Liver (tissue), 9 donors: ENCODE measurements around the gene LDB2. TPM values are rescaled to one million over a fixed set of nuclear protein-coding genes. Genes with fewer than 3 reads are reported as not detected.
"Not testable (repeated sequence)": the region's sequence is repeated elsewhere in the genome, so short reads cannot be mapped to it uniquely, and the experiment has no call there.

Source experiments
- DNase-seq: peaks from one replicate; pipeline ENCODE4 v3.0.0-alpha.2; 2017; ENCODE audit warnings: low spot score
- H3K27ac ChIP-seq, 2 donors: one replicate each; pipeline ENCODE4 v1.7.0; 2013; ENCODE audit warnings: inconsistent platforms in 2 of 2, low read length in 2 of 2, control low read depth in 1 of 2, low read depth in 1 of 2, mild to moderate bottlenecking in 1 of 2
- H3K27me3 ChIP-seq, 4 donors: one replicate each; pipeline versions ENCODE4 v1.6.1 to v1.7.0; 2013; ENCODE audit warnings: low read length in 3 of 4, inconsistent platforms in 1 of 4, mild to moderate bottlenecking in 1 of 4, moderate library complexity in 1 of 4; ENCODE audit not compliant: control insufficient read depth in 4 of 4, insufficient read depth in 4 of 4
- H3K36me3 ChIP-seq, 4 donors: one replicate each; pipeline versions ENCODE4 v1.6.1 to v1.7.0; 2013; ENCODE audit warnings: low read length in 3 of 4, mild to moderate bottlenecking in 3 of 4, low read depth in 1 of 4, moderate library complexity in 1 of 4; ENCODE audit not compliant: control insufficient read depth in 4 of 4, insufficient read depth in 3 of 4
- H3K4me1 ChIP-seq, 4 donors: one replicate each; pipeline versions ENCODE4 v1.6.1 to v1.7.0; 2013; ENCODE audit warnings: low read length in 3 of 4, mild to moderate bottlenecking in 3 of 4, moderate library complexity in 1 of 4; ENCODE audit not compliant: control insufficient read depth in 4 of 4, insufficient read depth in 4 of 4
- H3K4me3 ChIP-seq, 3 donors: one replicate each; pipeline versions ENCODE4 v1.6.1 to v1.7.0; 2013; ENCODE audit warnings: low read length in 3 of 3, control low read depth in 1 of 3, low read depth in 1 of 3, mild to moderate bottlenecking in 1 of 3
- H3K9ac ChIP-seq, 2 donors: one replicate each; pipeline ENCODE4 v1.7.0; 2013; ENCODE audit warnings: low read length in 2 of 2, mild to moderate bottlenecking in 2 of 2, moderate library complexity in 2 of 2, control low read depth in 1 of 2, low read depth in 1 of 2
- H3K9me3 ChIP-seq, 4 donors: one replicate each; pipeline versions ENCODE4 v1.6.1 to v1.7.0; 2013; ENCODE audit warnings: low read length in 3 of 4; ENCODE audit not compliant: control insufficient read depth in 4 of 4
- CTCF ChIP-seq: fragments of 150-350 bp; IDR thresholded peaks from 2 replicates; pipeline ENCODE4 v1.5.1; 2017; ENCODE audit warnings: improper control_type of control experiment, low read depth, low read length; ENCODE audit not compliant: missing input control
- FOXA1 ChIP-seq: IDR thresholded peaks from 2 replicates; pipeline ENCODE4 v1.6.1; 2016; ENCODE audit warnings: antibody characterized with exemption
- FOXA2 ChIP-seq: IDR thresholded peaks from 2 replicates; pipeline ENCODE4 v1.6.1; 2016; ENCODE audit warnings: antibody characterized with exemption
- JUND ChIP-seq, 2 donors: IDR thresholded peaks; 2 replicates each; pipeline ENCODE4 v1.6.1; 2016; ENCODE audit warnings: antibody characterized with exemption in 2 of 2
- RAD21 ChIP-seq, 2 donors: IDR thresholded peaks; 2 replicates each; pipeline ENCODE4 v1.6.1; 2016; ENCODE audit warnings: antibody characterized with exemption in 2 of 2, mild to moderate bottlenecking in 2 of 2
- REST ChIP-seq: IDR thresholded peaks from 2 replicates; pipeline ENCODE4 v1.6.1; 2016; ENCODE audit warnings: antibody characterized with exemption, mild to moderate bottlenecking
- RXRA ChIP-seq, 2 donors: IDR thresholded peaks; 2 replicates each; pipeline ENCODE4 v1.6.1; 2017 to 2018; ENCODE audit warnings: antibody characterized with exemption in 2 of 2, mild to moderate bottlenecking in 1 of 2
- SP1 ChIP-seq: IDR thresholded peaks from 2 replicates; pipeline ENCODE4 v1.6.1; 2018; ENCODE audit warnings: antibody characterized with exemption, mild to moderate bottlenecking
- TAF1 ChIP-seq: conservative IDR thresholded peaks from 2 replicates; pipeline ENCODE4 v1.6.1; 2016; ENCODE audit warnings: antibody characterized with exemption, mild to moderate bottlenecking
- WGBS: extraction: QIAGEN DNeasy Blood & Tissue Kit; methylation state at CpG from one replicate; pipeline ENCODE4 v1.1.7; 2013; 5-methylcytosine and 5-hydroxymethylcytosine counted together
- polyA plus RNA-seq, 2 donors: library from polyadenylated mRNA; stranded (reverse) in 1 of 2; unstranded in 1 of 2; fragments of 200-250 nt in 1 of 2; fragments of >200 nt in 1 of 2; fragmentation: Nextera tagmentation in 1 of 2; extraction: Ambion mirVana in 1 of 2; gene quantifications; one replicate each; pipeline versions ENCODE4 v1.2.1 to v1.2.3, GENCODE V29; 2013 to 2015
- total RNA-seq, 2 donors: library from RNA; depleted of rRNA; stranded (reverse); fragments of >200 nt; gene quantifications; one replicate each; pipeline ENCODE4 v1.2.3, GENCODE V29; 2014
- donor health status: healthy.
- donor health status: healthy.
- donor health status: healthy.
- donor health status: healthy.
- donor health status: healthy.

The LDB2 gene
- total and polyA plus RNA-seq, 4 donors: 7.4 to 31.9 (median 16.8) TPM

GRCh38 chr4:16524911-16525554, 373.4 kb downstream of the LDB2 start:
- TF ChIP-seq RXRA (IDR thresholded peaks at IDR 0.05) (no peak), FOXA1 (no peak), CTCF (no peak), RAD21 (IDR thresholded peaks at IDR 0.05) (no peak)
- no peaks in the 10 kb centered on the region for H3K27me3 ChIP-seq
- H3K27ac ChIP-seq: no peak overlapping the region
- no peak for DNase-seq
- H3K9ac ChIP-seq: no peak overlapping the region
- no peaks in the 10 kb centered on the region for H3K36me3 ChIP-seq
- 86% methylated on average over 5 of the region's 5 CpGs for WGBS
- H3K4me1 ChIP-seq: no peaks in the 10 kb centered on the region
- H3K9me3 ChIP-seq: no peaks in the 10 kb centered on the region
- no peak overlapping the region for H3K4me3 ChIP-seq

- no peaks in the 10 kb centered on the region for H3K36me3 ChIP-seq
- no peak for TF ChIP-seq JUND (IDR thresholded peaks at IDR 0.05)
- no peak for TF ChIP-seq FOXA2
- no peak for TF ChIP-seq SP1
- no peak for TF ChIP-seq REST
- TF ChIP-seq TAF1: no peak
- TF ChIP-seq RXRA (IDR thresholded peaks at IDR 0.05): no peak
- no peak for TF ChIP-seq CTCF
- H3K4me3 ChIP-seq: no peak overlapping the region
- H3K9ac ChIP-seq: no peak overlapping the region
- no peaks in the 10 kb centered on the region for H3K9me3 ChIP-seq
- no peaks in the 10 kb centered on the region for H3K4me1 ChIP-seq
- DNase-seq: no peak
- 63% methylated on average over 5 of the region's 5 CpGs for WGBS
- H3K27me3 ChIP-seq: no peaks in the 10 kb centered on the region
- no peak overlapping the region for H3K27ac ChIP-seq
Observed at GRCh38 chr4:16524406-16524805, 374.0 kb downstream of the LDB2 start.

- not testable (repeated sequence) for H3K4me1 ChIP-seq, H3K9me3 ChIP-seq, H3K27me3 ChIP-seq, H3K36me3 ChIP-seq, H3K27ac ChIP-seq, H3K9ac ChIP-seq, H3K4me3 ChIP-seq, DNase-seq
- 91% methylated on average over 6 of the region's 6 CpGs for WGBS
Observed at GRCh38 chr4:16523526-16523925, 374.9 kb downstream of the LDB2 start.
